Cardiac muscle cell (in vitro differentiated cells and primary cell): Measurements from ENCODE around the gene ALG5. TPM values are rescaled to one million over a fixed set of nuclear protein-coding genes. Genes with fewer than 3 reads are reported as not detected.

Source experiments
- DNase-seq, 2 donors: peaks; one replicate each; pipeline versions ENCODE4 v3.0.0 to v3.0.0-alpha.2; 2010 to 2017; ENCODE audit warnings: low read depth in 1 of 2, low spot score in 1 of 2
- H3K27ac ChIP-seq: fragments of 200-600 bp; sonication (generic); 2 replicates; pipeline ENCODE4 v1.5.1; 2016
- H3K27me3 ChIP-seq: fragments of 200-600 bp; sonication (generic); 2 replicates; pipeline ENCODE4 v1.6.0; 2016; ENCODE audit warnings: control low read depth
- H3K36me3 ChIP-seq: fragments of 200-600 bp; sonication (generic); 2 replicates; pipeline ENCODE4 v1.5.1; 2016; ENCODE audit warnings: control low read depth
- H3K4me1 ChIP-seq: fragments of 200-600 bp; sonication (generic); 2 replicates; pipeline ENCODE4 v1.8.1; 2017; ENCODE audit warnings: low read depth, mild to moderate bottlenecking, mixed run types
- H3K4me3 ChIP-seq: fragments of 200-600 bp; sonication (generic); 2 replicates; pipeline ENCODE4 v1.5.1; 2016; ENCODE audit warnings: mild to moderate bottlenecking
- H3K9me3 ChIP-seq: fragments of 200-600 bp; sonication (generic); 2 replicates; pipeline ENCODE4 v1.5.1; 2017; ENCODE audit warnings: low read depth, mild to moderate bottlenecking, control low read depth
- CTCF ChIP-seq: IDR thresholded peaks from 2 replicates; pipeline ENCODE4 v1.5.1; 2012; ENCODE audit warnings: low read depth, mild to moderate bottlenecking, low read length
- polyA plus RNA-seq: library from polyadenylated mRNA; unstranded; fragments of >200 nt; fragmentation: Nextera tagmentation; extraction: Ambion mirVana; gene quantifications from 2 replicates; pipeline ENCODE4 v1.2.1, GENCODE V29; 2016
- total RNA-seq: library from RNA; depleted of rRNA; stranded (reverse); fragments of >200 nt; gene quantifications from 2 replicates; pipeline ENCODE4 v1.2.3, GENCODE V29; 2016

The ALG5 gene
- total and polyA plus RNA-seq, 2 experiments from 2014 or later: 15.1 to 56.0 TPM

GRCh38 chr13:37037241-37037640, 38.1 kb upstream of the ALG5 start:
- no peaks in the 10 kb centered on the region for H3K9me3 ChIP-seq
- no peak overlapping the region for H3K4me3 ChIP-seq
- H3K27me3 ChIP-seq: no peaks in the 10 kb centered on the region
- H3K4me1 ChIP-seq: no peaks in the 10 kb centered on the region
- peaks cover 70% of the 10 kb centered on the region for H3K36me3 ChIP-seq
- DNase-seq: no peak
- H3K27ac ChIP-seq: no peak overlapping the region
- no peak for TF ChIP-seq CTCF

- Histone ChIP-seq H3K27ac (no peak overlapping the region), H3K36me3 (peaks cover 95% of the 10 kb centered on the region), H3K4me3 (no peak overlapping the region), H3K9me3 (no peaks in the 10 kb centered on the region), H3K4me1 (no peaks in the 10 kb centered on the region), H3K27me3 (no peaks in the 10 kb centered on the region)
- DNase-seq: no peak
- TF ChIP-seq CTCF: no peak
These were observed 30.5 kb upstream of the ALG5 start for GRCh38 chr13:37029617-37030016.

GRCh38 chr13:37027639-37028038, 28.5 kb upstream of the ALG5 start:
- Histone ChIP-seq H3K36me3 (peaks cover 96% of the 10 kb centered on the region), H3K9me3 (no peaks in the 10 kb centered on the region)

GRCh38 chr13:37026771-37027170, 27.6 kb upstream of the ALG5 start:
- Histone ChIP-seq H3K36me3 (peaks cover 95% of the 10 kb centered on the region), H3K4me3 (no peak overlapping the region), H3K27me3 (no peaks in the 10 kb centered on the region), H3K4me1 (no peaks in the 10 kb centered on the region), H3K9me3 (no peaks in the 10 kb centered on the region), H3K27ac (no peak overlapping the region)
- no peak for TF ChIP-seq CTCF
- DNase-seq: no peak

More at GRCh38 chr13:37027639-37028038, 28.5 kb upstream of the ALG5 start:
- Histone ChIP-seq H3K27ac (no peak overlapping the region), H3K4me1 (no peaks in the 10 kb centered on the region), H3K27me3 (no peaks in the 10 kb centered on the region), H3K4me3 (no peak overlapping the region)
- DNase-seq: no peak
- no peak for TF ChIP-seq CTCF

GRCh38 chr13:37023871-37024270, 24.7 kb upstream of the ALG5 start:
- Histone ChIP-seq H3K9me3 (no peaks in the 10 kb centered on the region), H3K4me1 (no peaks in the 10 kb centered on the region), H3K27me3 (no peaks in the 10 kb centered on the region), H3K27ac (no peak overlapping the region), H3K4me3 (no peak overlapping the region), H3K36me3 (peaks cover 94% of the 10 kb centered on the region)
- no peak for DNase-seq
- TF ChIP-seq CTCF: no peak

- Histone ChIP-seq H3K4me1 (no peaks in the 10 kb centered on the region), H3K27me3 (no peaks in the 10 kb centered on the region), H3K9me3 (no peaks in the 10 kb centered on the region), H3K4me3 (no peak overlapping the region), H3K36me3 (peaks cover 65% of the 10 kb centered on the region), H3K27ac (no peak overlapping the region)
- DNase-seq: peak in 1 of 2 donors; percentile 2
- TF ChIP-seq CTCF: no peak
These were observed 15.5 kb upstream of the ALG5 start for GRCh38 chr13:37014609-37015008.
